Fibroblast of gingiva (primary cell): ENCODE results near the gene DCAF4.
A peak's percentile ranks its signal among the peaks of the same experiment; 100 is the strongest.

ENCODE experiments used
- DNase-seq: peaks from one replicate; pipeline ENCODE4 v3.0.0-alpha.2; 2011; ENCODE audit warnings: low read depth

The DCAF4 gene

GRCh38 chr14:72894623-72895378 is 31.5 kb upstream of the DCAF4 start:
- no peak for DNase-seq

- DNase-seq = no peak
Observed at GRCh38 chr14:72898448-72898847, 27.8 kb upstream of the DCAF4 start.

GRCh38 chr14:72901361-72901760 is 24.9 kb upstream of the DCAF4 start:
- DNase-seq = no peak

GRCh38 chr14:72902801-72903530 is 23.3 kb upstream of the DCAF4 start:
- DNase-seq = peak; percentile 54

- no peak for DNase-seq
Observed at GRCh38 chr14:72903716-72904115, 22.5 kb upstream of the DCAF4 start.

- DNase-seq = no peak
Observed at GRCh38 chr14:72904218-72904617, 22.0 kb upstream of the DCAF4 start.

- peak; percentile 85 for DNase-seq
Observed at GRCh38 chr14:72904840-72905561, 21.3 kb upstream of the DCAF4 start.

GRCh38 chr14:72906316-72906715 is 19.9 kb upstream of the DCAF4 start:
- DNase-seq = peak; percentile 82

- no peak for DNase-seq
Observed at GRCh38 chr14:72906879-72907278, 19.4 kb upstream of the DCAF4 start.

GRCh38 chr14:72907886-72908285 is 18.4 kb upstream of the DCAF4 start:
- DNase-seq = no peak

- DNase-seq = peak; percentile 51
Observed at GRCh38 chr14:72909163-72909562, 17.1 kb upstream of the DCAF4 start.

GRCh38 chr14:72913809-72914208 is 12.5 kb upstream of the DCAF4 start:
- no peak for DNase-seq

GRCh38 chr14:72916174-72916573 is 10.1 kb upstream of the DCAF4 start:
- peak; percentile 48 for DNase-seq

GRCh38 chr14:72917094-72917802 is 9.0 kb upstream of the DCAF4 start:
- no peak for DNase-seq

GRCh38 chr14:72920008-72920407 is 6.3 kb upstream of the DCAF4 start:
- no peak for DNase-seq

- no peak for DNase-seq
Observed at GRCh38 chr14:72921396-72921795, 4.9 kb upstream of the DCAF4 start.

- DNase-seq = no peak
Observed at GRCh38 chr14:72924337-72924736, 1.9 kb upstream of the DCAF4 start.

- no peak for DNase-seq
Observed at GRCh38 chr14:72925171-72925759, 999 bp upstream of the DCAF4 start.

- DNase-seq = no peak
Observed at GRCh38 chr14:72925815-72926291, 411 bp upstream of the DCAF4 start.

GRCh38 chr14:72928872-72929271 is 2.6 kb downstream of the DCAF4 start:
- no peak for DNase-seq

- no peak for DNase-seq
Observed at GRCh38 chr14:72929316-72930080, 3.2 kb downstream of the DCAF4 start.
